B cell (primary cell): ENCODE measurements around the gene RAB3IL1. TPM values are rescaled to one million over a fixed set of nuclear protein-coding genes. Genes with fewer than 3 reads are reported as not detected.

ENCODE experiments used
- ATAC-seq: fragments of 200-7000 bp; cut with Tn5 transposase; one replicate; pipeline ENCODE4 v1.10.0; 2021; ENCODE audit warnings: low read depth, mild to moderate bottlenecking, moderate number of reproducible peaks, moderate library complexity
- CTCF ChIA-PET: fragments of 350-600 bp; sonication (Branson Sonifier 250); formaldehyde crosslinking; loops from one replicate; lab custom pipeline; 2021; ENCODE audit warnings: antibody characterized with exemption, inconsistent platforms; lab: Charles Lee
- POLR2A ChIA-PET: fragments of 350-600 bp; sonication (Branson Sonifier 250); formaldehyde crosslinking; loops from one replicate; lab custom pipeline; 2021; ENCODE audit warnings: antibody characterized with exemption; lab: Charles Lee
- DNase-seq: peaks from one replicate; pipeline ENCODE4 v3.0.0; 2013
- H2AFZ ChIP-seq: 2 replicates; pipeline ENCODE4 v1.6.1; 2012; ENCODE audit warnings: mild to moderate bottlenecking, low read depth, low read length; ENCODE audit not compliant: insufficient read depth, poor library complexity, severe bottlenecking
- H3K27ac ChIP-seq, 2 donors: 1 replicate in 1 of 2; 2 replicates in 1 of 2; pipeline ENCODE4 v1.5.1; 2012 to 2013; ENCODE audit warnings: low read length in 2 of 2, mild to moderate bottlenecking in 2 of 2, moderate library complexity in 1 of 2
- H3K27me3 ChIP-seq, 4 experiments: fragments of 200-600 bp in 1 of 4; sonication (generic) in 1 of 4; replicated peaks in 1 of 4; 1 replicate in 2 of 4; 2 replicates in 2 of 4; pipeline versions ENCODE4 v1.6.1 to v1.7.0; 2013 to 2016; ENCODE audit warnings: low read length in 3 of 4, mild to moderate bottlenecking in 2 of 4, mixed read lengths in 1 of 4, moderate library complexity in 1 of 4; ENCODE audit not compliant: insufficient read depth in 4 of 4, control insufficient read depth in 3 of 4; ENCODE audit errors: control extremely low read depth in 1 of 4
- H3K36me3 ChIP-seq, 2 experiments: replicated peaks in 1 of 2; 1 replicate in 1 of 2; 2 replicates in 1 of 2; pipeline versions ENCODE4 v1.6.1 to v1.7.1; 2013; ENCODE audit warnings: low read length in 1 of 2; ENCODE audit not compliant: insufficient read depth in 2 of 2, control insufficient read depth in 1 of 2; ENCODE audit errors: control extremely low read depth in 1 of 2, extremely low read depth in 1 of 2
- H3K4me1 ChIP-seq, 2 donors: fragments of 200-600 bp in 1 of 2; sonication (generic) in 1 of 2; 1 replicate in 1 of 2; 2 replicates in 1 of 2; pipeline versions ENCODE4 v1.5.1 to v1.6.1; 2013 to 2017; ENCODE audit warnings: low read length in 2 of 2; ENCODE audit not compliant: control insufficient read depth in 2 of 2, insufficient read depth in 2 of 2
- H3K4me2 ChIP-seq: replicated peaks from 2 replicates; pipeline ENCODE3; 2012; ENCODE audit warnings: mild to moderate bottlenecking, low read depth, low read length; ENCODE audit not compliant: poor library complexity, severe bottlenecking
- H3K4me3 ChIP-seq, 5 experiments: fragments of 200-600 bp in 1 of 5; sonication (generic) in 1 of 5; 1 replicate in 3 of 5; 2 replicates in 2 of 5; pipeline versions ENCODE4 v1.5.1 to v1.7.0; 2011 to 2016; ENCODE audit warnings: low read length in 4 of 5, mild to moderate bottlenecking in 4 of 5, low read depth in 2 of 5, control low read depth in 1 of 5, moderate library complexity in 1 of 5; ENCODE audit not compliant: insufficient read depth in 1 of 5; ENCODE audit errors: control extremely low read depth in 1 of 5, extremely low read depth in 1 of 5
- H3K79me2 ChIP-seq: fragments of 200-600 bp; sonication (generic); one replicate; pipeline ENCODE4 v1.6.0; 2016; ENCODE audit warnings: low read length; ENCODE audit not compliant: control insufficient read depth, insufficient read depth
- H3K9ac ChIP-seq: fragments of 200-600 bp; sonication (generic); 2 replicates; pipeline ENCODE4 v1.6.1; 2017; ENCODE audit warnings: mild to moderate bottlenecking, low read length, moderate library complexity
- H3K9me3 ChIP-seq, 3 donors: one replicate each; pipeline versions ENCODE4 v1.6.1 to v1.7.1; 2013; ENCODE audit warnings: low read length in 2 of 3; ENCODE audit not compliant: control insufficient read depth in 2 of 3, insufficient read depth in 1 of 3; ENCODE audit errors: control extremely low read depth in 1 of 3
- H4K20me1 ChIP-seq: 2 replicates; pipeline ENCODE4 v1.6.0; 2012; ENCODE audit warnings: mild to moderate bottlenecking, low read length; ENCODE audit not compliant: insufficient read depth, control insufficient read depth, poor library complexity, severe bottlenecking
- H3K27ac Mint-ChIP-seq: one replicate; pipeline ENCODE4 v1.8.0; 2021; ENCODE audit warnings: mixed read lengths
- H3K27me3 Mint-ChIP-seq: one replicate; pipeline ENCODE4 v1.8.0; 2021; ENCODE audit warnings: mixed read lengths
- H3K4me1 Mint-ChIP-seq: one replicate; pipeline ENCODE4 v1.8.0; 2021; ENCODE audit warnings: mixed read lengths
- H3K4me3 Mint-ChIP-seq: one replicate; pipeline ENCODE4 v1.8.0; 2021; ENCODE audit warnings: mixed read lengths
- H3K9me3 Mint-ChIP-seq: one replicate; pipeline ENCODE4 v1.8.0; 2022; ENCODE audit warnings: mixed read lengths; ENCODE audit not compliant: insufficient read depth
- EZH2 ChIP-seq: IDR thresholded peaks from 2 replicates; pipeline ENCODE4 v1.6.1; 2012; ENCODE audit warnings: borderline replicate concordance, low read depth, mild to moderate bottlenecking, moderate library complexity, low read length; ENCODE audit not compliant: insufficient read depth, poor library complexity, severe bottlenecking
- WGBS: methylation state at CpG from one replicate; pipeline ENCODE4 v1.1.5; 2013; ENCODE audit warnings: missing lambda C conversion rate; ENCODE audit not compliant: insufficient coverage; 5-methylcytosine and 5-hydroxymethylcytosine counted together
- intact Hi-C: fragments of 100-400 bp; cut with micrococcal nuclease; formaldehyde crosslinking; loops from one replicate; pipeline ENCODE4 v1.10.0; 2022
- polyA plus RNA-seq: library from polyadenylated mRNA; depleted of rRNA; stranded (reverse); fragments of >200 nt; gene quantifications from 2 replicates; pipeline ENCODE4 v1.2.3, GENCODE V29; 2012
- total RNA-seq, 2 donors: library from RNA; stranded (reverse); fragments of 120-200 nt in 1 of 2; gene quantifications; 1 replicate in 1 of 2; 2 replicates in 1 of 2; pipeline versions ENCODE4 v1.2.3 to v1.2.4, GENCODE V29; 2013 to 2022
- TF ChIP-seq, protein P1 (sequence below): fragments of 200-600 bp; IDR thresholded peaks from one replicate; pipeline ENCODE4 v1.8.0; 2022; ENCODE audit warnings: antibody characterized with exemption, mild to moderate bottlenecking

The RAB3IL1 gene
- total and polyA plus RNA-seq, 2 donors (not counting 1 experiment from before 2014, with no cell fraction given): 0.27 TPM; not detected in 1

DNA sequence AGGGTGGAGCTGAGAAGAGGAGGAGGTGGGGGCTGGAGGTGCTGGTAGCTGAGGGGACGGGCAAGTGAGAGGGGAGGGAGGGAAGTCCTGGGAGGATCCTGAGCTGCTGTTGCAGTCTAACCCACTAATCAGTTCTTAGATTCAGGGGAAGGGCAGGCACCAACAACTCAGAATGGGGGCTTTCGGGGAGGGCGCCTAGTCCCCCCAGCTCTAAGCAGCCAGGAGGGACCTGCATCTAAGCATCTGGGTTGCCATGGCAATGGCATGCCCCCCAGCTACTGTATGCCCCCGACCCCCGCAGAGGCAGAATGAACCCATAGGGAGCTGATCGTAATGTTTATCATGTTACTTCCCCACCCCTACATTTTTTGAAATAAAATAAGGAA, 50.4 kb downstream of the RAB3IL1 start:
- CTCF ChIA-PET: interaction anchor here (0.8 to 17.9 kb wide), 5 partner anchors 32 to 241 kb away, joined by 3 to 307 read pairs (median 6); no protein-coding TSS in a partner anchor

DNA sequence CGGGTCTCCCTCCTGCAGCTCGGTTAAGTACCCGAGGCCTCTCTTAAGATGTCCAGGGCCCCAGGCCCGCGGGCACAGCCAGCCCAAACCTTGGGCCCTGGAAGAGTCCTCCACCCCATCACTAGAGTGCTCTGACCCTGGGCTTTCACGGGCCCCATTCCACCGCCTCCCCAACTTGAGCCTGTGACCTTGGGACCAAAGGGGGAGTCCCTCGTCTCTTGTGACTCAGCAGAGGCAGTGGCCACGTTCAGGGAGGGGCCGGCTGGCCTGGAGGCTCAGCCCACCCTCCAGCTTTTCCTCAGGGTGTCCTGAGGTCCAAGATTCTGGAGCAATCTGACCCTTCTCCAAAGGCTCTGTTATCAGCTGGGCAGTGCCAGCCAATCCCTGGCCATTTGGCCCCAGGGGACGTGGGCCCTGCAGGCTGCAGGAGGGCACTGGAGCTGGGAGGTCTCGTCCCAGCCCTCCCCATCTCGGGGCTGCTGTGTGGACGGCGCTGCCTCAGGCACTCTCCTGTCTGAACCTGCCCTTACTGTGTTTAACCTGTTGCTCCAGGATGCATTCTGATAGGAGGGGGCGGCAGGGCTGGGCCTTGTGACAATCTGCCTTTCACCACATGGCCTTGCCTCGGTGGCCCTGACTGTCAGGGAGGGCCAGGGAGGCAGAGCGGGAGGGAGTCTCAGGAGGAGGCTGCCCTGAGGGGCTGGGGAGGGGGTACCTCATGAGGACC, 51.0 kb downstream of the RAB3IL1 start:
- intact Hi-C loops: no loop called here
- no peak for DNase-seq
- Histone ChIP-seq H4K20me1 (no peaks in the 10 kb centered on the region), H2AFZ (no peak overlapping the region), H3K4me2 (no peak overlapping the region), H3K27ac (no peak overlapping the region), H3K4me1 (peaks cover 7 to 9% of the 10 kb centered on the region in 2 donors), H3K4me3 (no peak overlapping the region), H3K79me2 (no peaks in the 10 kb centered on the region), H3K9me3 (no peaks in the 10 kb centered on the region), H3K9ac (no peak overlapping the region), H3K36me3 (no peaks in the 10 kb centered on the region), H3K27me3 (peaks cover 0 to 4% (median 0%) of the 10 kb centered on the region in 4 experiments)
- POLR2A ChIA-PET: no interaction called here
- Mint-ChIP-seq H3K4me1 (peaks cover 5% of the 10 kb centered on the region), H3K4me3 (no peak overlapping the region), H3K27ac (no peak overlapping the region), H3K9me3 (no peaks in the 10 kb centered on the region), H3K27me3 (no peaks in the 10 kb centered on the region)
- no peak for TF ChIP-seq EZH2
- CTCF ChIA-PET: interaction anchor here (1.2 to 17.9 kb wide), 4 partner anchors 33 to 242 kb away, joined by 5 to 307 read pairs (median 6); no protein-coding TSS in a partner anchor
- WGBS: 88% methylated on average over 18 of the region's 18 CpGs
- no peak for ATAC-seq

More for the DNA sequence above, 50.4 kb downstream of the RAB3IL1 start:
- Histone ChIP-seq H3K9me3 (no peaks in the 10 kb centered on the region), H3K27ac (no peak overlapping the region), H2AFZ (no peak overlapping the region), H3K4me2 (no peak overlapping the region), H3K27me3 (peaks cover 0 to 4% (median 0%) of the 10 kb centered on the region in 4 experiments), H3K79me2 (no peaks in the 10 kb centered on the region), H3K4me3 (no peak overlapping the region), H3K36me3 (no peaks in the 10 kb centered on the region), H3K4me1 (peaks cover 9 to 12% of the 10 kb centered on the region in 2 donors), H4K20me1 (no peaks in the 10 kb centered on the region), H3K9ac (no peak overlapping the region)
- Mint-ChIP-seq H3K27me3 (no peaks in the 10 kb centered on the region), H3K9me3 (no peaks in the 10 kb centered on the region), H3K4me3 (no peak overlapping the region), H3K27ac (no peak overlapping the region), H3K4me1 (peaks cover 7% of the 10 kb centered on the region)
- no peak for ATAC-seq
- intact Hi-C loops: no loop called here
- TF ChIP-seq, protein P1, sequence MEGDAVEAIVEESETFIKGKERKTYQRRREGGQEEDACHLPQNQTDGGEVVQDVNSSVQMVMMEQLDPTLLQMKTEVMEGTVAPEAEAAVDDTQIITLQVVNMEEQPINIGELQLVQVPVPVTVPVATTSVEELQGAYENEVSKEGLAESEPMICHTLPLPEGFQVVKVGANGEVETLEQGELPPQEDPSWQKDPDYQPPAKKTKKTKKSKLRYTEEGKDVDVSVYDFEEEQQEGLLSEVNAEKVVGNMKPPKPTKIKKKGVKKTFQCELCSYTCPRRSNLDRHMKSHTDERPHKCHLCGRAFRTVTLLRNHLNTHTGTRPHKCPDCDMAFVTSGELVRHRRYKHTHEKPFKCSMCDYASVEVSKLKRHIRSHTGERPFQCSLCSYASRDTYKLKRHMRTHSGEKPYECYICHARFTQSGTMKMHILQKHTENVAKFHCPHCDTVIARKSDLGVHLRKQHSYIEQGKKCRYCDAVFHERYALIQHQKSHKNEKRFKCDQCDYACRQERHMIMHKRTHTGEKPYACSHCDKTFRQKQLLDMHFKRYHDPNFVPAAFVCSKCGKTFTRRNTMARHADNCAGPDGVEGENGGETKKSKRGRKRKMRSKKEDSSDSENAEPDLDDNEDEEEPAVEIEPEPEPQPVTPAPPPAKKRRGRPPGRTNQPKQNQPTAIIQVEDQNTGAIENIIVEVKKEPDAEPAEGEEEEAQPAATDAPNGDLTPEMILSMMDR: no peak
- TF ChIP-seq EZH2: no peak
- 97% methylated on average over 3 of the region's 6 CpGs for WGBS
- no peak for DNase-seq
- POLR2A ChIA-PET: no interaction called here
